Fibroblast of lung (primary cell): ENCODE measurements around the gene KIAA0753.

ENCODE experiments used
- EZH2 ChIP-seq: IDR thresholded peaks from 2 replicates; pipeline ENCODE4 v1.5.1; 2012; ENCODE audit warnings: low read length, control low read depth, mild to moderate bottlenecking; ENCODE audit errors: missing control alignments
- TF ChIP-seq, protein P1 (sequence below), 2 donors: IDR thresholded peaks in 1 of 2; conservative IDR thresholded peaks in 1 of 2; 1 replicate in 1 of 2; 2 replicates in 1 of 2; pipeline ENCODE4 v1.5.1; 2011 to 2012; ENCODE audit warnings: low read length in 2 of 2, control low read depth in 1 of 2, inconsistent platforms in 1 of 2, low read depth in 1 of 2, mild to moderate bottlenecking in 1 of 2

DNA sequence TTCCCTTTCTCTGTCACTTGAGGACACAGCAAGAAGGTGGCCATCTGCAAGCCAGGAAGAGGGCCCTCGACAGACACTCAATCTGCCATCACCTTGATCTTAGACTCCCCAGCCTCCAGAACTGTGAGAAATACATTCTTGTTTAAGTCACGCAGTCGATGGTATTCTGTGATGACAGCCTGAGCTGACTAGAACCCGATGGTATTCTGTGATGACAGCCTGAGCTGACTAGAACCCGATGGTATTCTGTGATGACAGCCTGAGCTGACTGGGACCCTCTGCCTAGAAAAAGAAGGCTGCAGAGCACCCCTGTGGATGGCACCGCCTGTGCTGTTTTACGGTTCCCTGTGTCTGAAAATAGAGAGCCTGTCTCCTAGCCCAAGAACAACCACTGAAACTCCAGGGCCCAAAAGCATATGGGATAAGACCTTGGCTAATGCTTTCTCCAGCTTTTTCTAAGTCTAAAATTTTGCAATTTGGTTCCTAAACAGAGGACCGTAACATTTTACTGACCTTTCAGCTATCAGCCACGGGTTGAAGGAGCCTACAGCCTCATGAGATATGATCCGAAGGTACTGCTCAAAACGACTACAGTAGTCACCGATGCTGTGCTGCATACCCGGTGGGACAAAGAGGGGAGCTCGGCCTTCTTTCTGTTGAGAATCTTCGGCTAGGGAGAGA, 51.1 kb downstream of the KIAA0753 start:
- TF ChIP-seq, protein P1, sequence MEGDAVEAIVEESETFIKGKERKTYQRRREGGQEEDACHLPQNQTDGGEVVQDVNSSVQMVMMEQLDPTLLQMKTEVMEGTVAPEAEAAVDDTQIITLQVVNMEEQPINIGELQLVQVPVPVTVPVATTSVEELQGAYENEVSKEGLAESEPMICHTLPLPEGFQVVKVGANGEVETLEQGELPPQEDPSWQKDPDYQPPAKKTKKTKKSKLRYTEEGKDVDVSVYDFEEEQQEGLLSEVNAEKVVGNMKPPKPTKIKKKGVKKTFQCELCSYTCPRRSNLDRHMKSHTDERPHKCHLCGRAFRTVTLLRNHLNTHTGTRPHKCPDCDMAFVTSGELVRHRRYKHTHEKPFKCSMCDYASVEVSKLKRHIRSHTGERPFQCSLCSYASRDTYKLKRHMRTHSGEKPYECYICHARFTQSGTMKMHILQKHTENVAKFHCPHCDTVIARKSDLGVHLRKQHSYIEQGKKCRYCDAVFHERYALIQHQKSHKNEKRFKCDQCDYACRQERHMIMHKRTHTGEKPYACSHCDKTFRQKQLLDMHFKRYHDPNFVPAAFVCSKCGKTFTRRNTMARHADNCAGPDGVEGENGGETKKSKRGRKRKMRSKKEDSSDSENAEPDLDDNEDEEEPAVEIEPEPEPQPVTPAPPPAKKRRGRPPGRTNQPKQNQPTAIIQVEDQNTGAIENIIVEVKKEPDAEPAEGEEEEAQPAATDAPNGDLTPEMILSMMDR (conservative IDR thresholded peaks at IDR 0.05 in 1 of 2, IDR thresholded peaks at IDR 0.05 in 1 of 2; ENCODE audit: low read depth in 1 of 2, low read length in 2 of 2), result no peak
- no peak for TF ChIP-seq EZH2
